GM19455 (cell line): ENCODE measurements around the gene ACRBP.
"Not testable (repeated sequence)": the region's sequence is repeated elsewhere in the genome, so short reads cannot be mapped to it uniquely, and the experiment has no call there.

Source experiments
- ATAC-seq: cut with Tn5 transposase; IDR thresholded peaks from one replicate; pipeline ENCODE4 v1.9.1; 2021; ENCODE audit not compliant: unreplicated experiment

The ACRBP gene

GRCh38 chr12:6618483-6619225, 28.6 kb downstream of the ACRBP start:
- no peak for ATAC-seq

GRCh38 chr12:6615802-6616201, 31.4 kb downstream of the ACRBP start:
- ATAC-seq: no peak

DNA sequence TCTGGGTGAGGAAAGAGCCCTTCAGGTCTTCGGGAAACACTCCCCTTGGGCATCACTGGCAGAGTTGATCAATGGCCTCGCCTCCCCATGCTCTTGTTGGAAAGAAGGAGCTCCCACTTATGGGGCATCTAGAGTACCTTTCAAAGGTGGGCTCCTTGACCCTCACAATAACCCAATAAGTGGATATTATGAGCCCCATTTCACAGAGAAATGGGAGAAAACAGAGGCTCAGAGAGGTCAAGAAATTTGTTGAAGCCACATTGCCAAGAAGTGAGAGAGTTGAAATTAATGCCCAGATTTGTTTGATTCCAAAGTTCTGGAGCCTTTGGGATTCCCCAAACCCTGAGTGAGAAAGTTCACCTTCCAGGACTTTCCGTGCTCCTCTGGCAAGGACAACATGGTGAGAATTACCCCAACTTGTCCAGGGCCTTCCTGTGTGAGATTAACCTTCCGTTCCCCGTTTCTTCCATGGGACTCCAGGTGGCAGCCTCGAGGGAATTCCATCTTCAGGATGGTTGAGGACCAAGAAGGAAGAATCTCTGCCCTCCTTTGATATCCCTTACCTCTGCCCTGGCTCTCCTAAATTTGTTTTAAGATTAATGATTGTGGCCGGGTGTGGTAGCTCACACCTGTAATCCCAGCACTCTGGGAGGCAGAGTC, 32.6 kb downstream of the ACRBP start:
- no peak for ATAC-seq

DNA sequence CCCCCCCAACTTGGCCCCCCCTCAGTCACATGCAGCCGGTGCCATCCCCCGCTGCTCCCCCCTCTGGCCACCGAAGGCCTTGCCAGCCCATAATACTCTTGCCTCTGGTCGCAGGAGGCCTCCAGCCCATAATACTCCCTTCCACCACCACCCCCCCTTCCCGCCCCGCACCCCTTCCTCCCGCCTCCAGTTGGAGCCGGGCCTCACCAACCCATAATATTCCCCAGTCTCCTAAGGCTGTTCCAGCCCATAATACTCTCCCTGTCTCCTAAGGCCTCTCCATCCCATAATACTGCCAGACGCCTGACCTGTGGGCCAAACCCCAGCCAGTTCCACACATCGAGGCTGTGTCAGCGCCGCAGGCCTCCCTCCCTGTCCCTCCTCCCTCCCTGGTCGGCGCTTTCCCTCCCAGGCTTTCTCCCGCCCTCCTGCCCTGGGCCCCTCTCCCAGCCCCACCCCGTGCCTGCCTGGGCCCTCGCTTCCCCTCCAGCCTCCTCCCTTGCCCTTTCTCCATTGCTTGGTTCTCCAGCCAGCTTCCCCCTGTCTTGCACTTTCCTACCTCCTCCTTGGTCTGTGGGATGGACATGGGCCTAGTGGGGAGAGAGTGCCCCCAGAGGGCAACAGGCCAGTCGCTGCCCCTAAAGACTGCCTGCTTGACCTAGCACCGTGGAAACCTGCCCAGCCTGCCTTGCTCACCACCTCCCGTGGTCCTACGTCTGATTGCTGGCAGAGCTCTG, 33.3 kb downstream of the ACRBP start:
- ATAC-seq: no peak

DNA sequence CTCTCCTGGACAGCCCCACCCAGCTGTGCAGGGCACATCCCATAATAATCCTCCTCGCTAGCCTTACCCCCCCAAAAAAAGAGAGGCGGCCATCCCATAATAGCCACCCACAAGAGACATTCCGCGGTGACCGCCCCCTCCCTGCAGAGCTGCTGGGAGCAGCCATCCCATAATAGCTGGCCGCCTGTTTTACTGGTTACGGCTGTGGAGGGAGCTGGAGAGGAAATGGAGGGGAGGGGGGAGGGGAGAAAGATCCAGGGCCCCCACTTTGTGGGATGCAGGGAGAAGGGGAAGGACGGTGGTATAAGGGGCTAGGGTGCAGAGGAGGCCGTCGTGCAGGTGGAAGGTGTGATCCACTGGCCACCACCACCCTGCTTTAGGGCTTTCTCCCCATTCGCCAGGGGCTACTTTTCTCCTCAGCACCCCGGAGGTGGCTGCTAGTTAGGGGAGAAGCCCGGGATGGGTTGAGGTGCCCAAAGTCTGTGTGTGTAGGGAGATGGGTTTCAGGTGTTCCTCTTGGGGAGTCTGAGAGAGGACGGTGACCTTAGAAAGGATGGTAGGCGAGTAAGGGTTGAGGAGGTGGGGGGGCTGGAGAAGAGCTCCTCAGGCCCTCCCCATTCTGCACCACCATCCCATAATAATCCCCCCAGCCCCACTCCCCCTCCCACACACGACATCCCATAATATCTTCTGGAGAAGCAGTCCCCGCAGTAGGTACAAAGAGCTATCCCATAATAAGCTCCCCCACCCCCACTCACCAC, 34.0 kb downstream of the ACRBP start:
- ATAC-seq: no peak

DNA sequence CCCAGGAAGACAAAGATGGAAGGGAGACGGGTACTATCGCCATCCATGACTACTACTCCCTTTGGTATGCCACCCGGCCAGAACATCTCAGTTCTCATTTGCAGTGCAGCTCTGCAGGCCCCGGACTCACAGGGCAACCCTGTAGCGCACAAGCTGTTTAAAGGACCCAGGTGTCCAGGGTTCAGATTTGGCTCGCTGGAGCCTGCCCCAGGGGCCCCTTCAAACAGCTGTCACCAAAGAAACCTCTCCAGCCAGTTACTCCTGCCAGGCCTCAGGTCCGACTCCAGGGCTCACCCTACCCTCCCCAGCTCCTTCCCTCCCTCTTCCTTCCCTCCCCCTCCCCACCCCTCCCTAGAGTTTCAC, 34.6 kb downstream of the ACRBP start:
- ATAC-seq: no peak

DNA sequence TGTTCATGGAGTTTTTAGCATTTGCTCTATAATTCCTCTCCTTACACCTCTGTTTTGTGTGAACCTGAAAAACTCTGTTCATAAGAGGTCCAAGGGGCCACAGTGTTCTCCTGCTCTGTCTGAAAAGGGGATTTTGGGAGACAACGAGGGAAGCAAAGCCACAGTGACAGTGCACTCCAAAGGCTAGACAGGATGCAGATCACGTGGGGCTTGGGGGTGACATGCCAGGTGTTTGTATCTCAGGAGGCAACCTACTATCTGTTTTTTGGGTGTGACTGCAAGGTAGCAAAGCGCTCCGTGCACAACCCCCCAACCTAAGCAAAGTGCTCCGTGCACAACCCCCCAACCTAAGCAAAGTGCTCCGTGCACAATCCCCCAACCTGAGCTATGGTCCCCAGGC, 35.0 kb downstream of the ACRBP start:
- no peak for ATAC-seq

DNA sequence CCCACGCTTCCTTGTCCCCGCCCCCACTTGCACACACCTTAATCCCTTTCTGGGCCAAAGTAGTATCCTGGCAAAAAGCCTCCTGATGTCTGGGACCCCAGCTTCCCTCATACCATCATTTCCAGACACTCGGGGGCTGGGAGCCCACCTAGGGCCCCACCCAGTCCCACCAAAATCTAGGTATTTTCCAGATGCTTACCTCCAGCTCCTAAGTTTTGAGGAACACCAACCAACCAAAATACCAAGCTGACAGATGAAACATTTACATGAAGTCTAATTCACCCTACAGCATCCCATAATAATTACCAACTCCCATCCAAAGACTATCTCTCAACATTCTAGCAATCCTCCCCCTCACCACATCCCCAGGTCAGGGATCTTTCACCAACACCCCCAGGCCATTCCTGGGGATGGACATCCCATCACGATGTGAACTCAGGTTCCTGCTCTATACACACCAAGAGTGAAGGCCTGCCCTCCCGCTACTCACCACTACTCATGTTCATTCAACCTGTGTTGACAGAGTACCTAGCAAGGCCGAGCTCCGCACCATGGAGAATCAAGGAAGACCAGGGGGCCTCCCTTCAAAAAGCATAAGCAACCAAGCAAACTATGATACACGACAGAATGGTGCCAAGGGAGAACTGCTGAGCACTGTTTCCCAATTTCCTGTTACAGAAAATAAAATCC, 38.5 kb downstream of the ACRBP start:
- no peak for ATAC-seq

- no peak for ATAC-seq
These were observed 39.3 kb downstream of the ACRBP start for GRCh38 chr12:6607751-6608591.

- no peak for ATAC-seq
These were observed 40.7 kb downstream of the ACRBP start for GRCh38 chr12:6606331-6607131.

- ATAC-seq: no peak
These were observed 41.6 kb downstream of the ACRBP start for GRCh38 chr12:6605421-6606330.

DNA sequence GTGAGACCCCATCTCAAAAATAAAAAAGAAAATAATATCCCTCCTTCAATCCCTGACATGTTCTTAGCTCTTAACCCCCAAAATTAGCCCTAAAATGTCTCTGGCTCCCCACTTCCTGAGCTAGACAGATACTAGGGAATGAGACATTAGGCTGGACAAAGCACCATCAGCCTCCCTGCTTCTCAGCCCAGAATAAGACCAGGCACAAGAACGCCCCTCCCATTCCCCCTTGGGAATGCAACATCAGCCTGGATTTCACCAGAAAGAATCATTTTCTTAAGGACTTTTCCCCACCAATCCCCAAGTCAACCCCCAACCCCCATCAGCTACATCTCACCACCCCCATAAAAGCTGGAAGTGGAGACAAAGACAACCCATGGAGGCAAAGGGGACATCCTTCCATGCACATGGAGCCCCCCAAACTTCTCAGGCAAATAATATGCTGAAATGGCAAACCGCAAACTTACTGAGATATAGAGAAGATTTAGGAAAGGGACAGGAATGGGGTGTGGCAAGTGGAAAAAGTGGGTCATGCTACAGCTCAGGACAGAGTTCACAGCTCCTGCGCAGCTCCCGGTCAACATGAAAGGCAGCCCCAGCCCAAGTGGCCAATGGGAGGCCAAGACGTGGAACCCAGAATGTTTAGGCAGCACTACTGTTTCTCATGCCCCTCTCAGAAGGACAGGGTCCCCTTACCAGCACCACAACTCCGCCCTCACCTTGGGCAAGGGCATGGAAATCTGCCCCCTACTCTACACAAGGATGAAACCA, 42.8 kb downstream of the ACRBP start:
- no peak for ATAC-seq

DNA sequence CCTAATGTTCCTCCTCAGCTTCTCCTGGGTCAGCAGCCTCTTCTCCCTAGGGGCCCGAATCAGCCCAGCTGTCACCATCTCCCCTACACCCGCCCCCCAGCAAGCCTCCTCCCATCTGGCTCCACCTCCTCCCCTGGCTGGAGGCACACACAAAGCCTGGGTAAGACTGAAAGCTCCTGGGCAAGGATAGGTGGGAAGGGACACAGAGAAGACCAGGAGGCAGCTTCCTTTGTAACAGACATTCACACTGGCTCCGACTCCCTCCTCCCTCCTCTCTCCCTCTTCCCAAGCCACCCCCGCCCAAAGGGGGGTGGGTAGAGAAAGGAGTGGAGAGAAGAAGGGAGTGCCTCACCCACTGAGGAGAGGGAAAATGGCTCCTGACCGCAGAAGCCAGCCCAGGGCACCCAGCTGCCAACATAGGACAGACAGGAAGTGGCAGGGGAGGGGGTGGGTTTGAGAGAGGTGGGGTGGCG, 44.1 kb downstream of the ACRBP start:
- ATAC-seq: no peak

- ATAC-seq: no peak
These were observed 44.7 kb downstream of the ACRBP start for GRCh38 chr12:6602526-6602925.

DNA sequence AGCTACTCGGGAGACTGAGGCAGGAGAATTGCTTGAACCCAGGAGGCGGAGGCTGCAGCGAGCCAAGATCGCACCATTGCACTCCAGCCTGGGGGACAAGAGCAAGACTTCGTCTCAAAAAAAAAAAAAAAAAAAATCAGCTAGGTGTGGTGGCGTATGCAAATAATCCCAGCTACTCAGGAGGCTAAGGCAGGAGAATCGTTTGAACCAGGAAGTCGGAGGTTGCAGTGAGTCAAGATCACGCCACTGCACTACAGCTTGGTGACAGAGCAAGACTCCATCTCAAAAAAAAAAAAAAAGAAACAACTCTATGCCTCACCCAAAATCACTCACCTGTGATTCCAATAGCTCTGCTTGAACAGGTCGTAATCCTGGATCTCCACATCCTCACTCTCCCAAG, 51.6 kb downstream of the ACRBP start:
- not testable (repeated sequence) for ATAC-seq

DNA sequence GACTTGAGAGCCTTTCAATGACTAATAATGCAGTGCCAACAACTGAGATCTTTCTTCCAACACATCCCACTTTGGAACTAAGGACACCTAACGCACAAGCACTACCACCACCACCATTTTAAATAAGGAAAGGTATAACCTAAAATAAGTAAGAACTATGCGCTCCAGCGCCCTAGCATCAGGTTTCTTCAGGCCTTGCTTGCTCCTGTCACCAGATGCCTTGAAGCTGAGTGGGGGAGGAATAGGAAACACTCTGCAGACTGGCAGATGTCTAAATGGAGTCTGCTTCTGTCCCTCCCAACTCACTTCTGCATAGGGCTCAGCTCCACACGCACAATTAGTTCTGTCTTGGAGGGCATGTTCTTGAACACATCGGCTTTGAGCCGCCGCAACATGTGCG, 55.1 kb downstream of the ACRBP start:
- no peak for ATAC-seq
